HG02970 (cell line): ENCODE data around the gene TPRX1.
"Not testable (repeated sequence)": the region's sequence is repeated elsewhere in the genome, so short reads cannot be mapped to it uniquely, and the experiment has no call there.

Source experiments
- ATAC-seq: cut with Tn5 transposase; IDR thresholded peaks from one replicate; pipeline ENCODE4 v1.9.1; 2021; ENCODE audit warnings: mild to moderate bottlenecking, moderate library complexity, moderate number of reproducible peaks; ENCODE audit not compliant: unreplicated experiment, low FRiP score

TPRX1 gene

GRCh38 chr19:47771291-47771690, 33.1 kb downstream of the TPRX1 start:
- ATAC-seq, result not testable (repeated sequence)

GRCh38 chr19:47769534-47769933, 34.8 kb downstream of the TPRX1 start:
- no peak for ATAC-seq

- no peak for ATAC-seq
These were observed 35.7 kb downstream of the TPRX1 start for GRCh38 chr19:47768604-47769003.

GRCh38 chr19:47767349-47767748, 37.0 kb downstream of the TPRX1 start:
- no peak for ATAC-seq

GRCh38 chr19:47766670-47767069, 37.7 kb downstream of the TPRX1 start:
- ATAC-seq, result no peak

GRCh38 chr19:47766359-47766620, 38.1 kb downstream of the TPRX1 start:
- no peak for ATAC-seq

GRCh38 chr19:47765523-47766358, 38.6 kb downstream of the TPRX1 start:
- no peak for ATAC-seq

GRCh38 chr19:47764705-47765104, 39.6 kb downstream of the TPRX1 start:
- ATAC-seq, result not testable (repeated sequence)

GRCh38 chr19:47762615-47763308, 41.6 kb downstream of the TPRX1 start:
- ATAC-seq, result no peak

- no peak for ATAC-seq
These were observed 42.2 kb downstream of the TPRX1 start for GRCh38 chr19:47762151-47762550.

- no peak for ATAC-seq
These were observed 42.8 kb downstream of the TPRX1 start for GRCh38 chr19:47761566-47761965.

GRCh38 chr19:47760632-47760999, 43.7 kb downstream of the TPRX1 start:
- ATAC-seq, result no peak

- ATAC-seq, result no peak
These were observed 45.9 kb downstream of the TPRX1 start for GRCh38 chr19:47758443-47758804.

- no peak for ATAC-seq
These were observed 46.5 kb downstream of the TPRX1 start for GRCh38 chr19:47757617-47758442.

- ATAC-seq, result no peak
These were observed 47.3 kb downstream of the TPRX1 start for GRCh38 chr19:47756953-47757608.

- no peak for ATAC-seq
These were observed 47.8 kb downstream of the TPRX1 start for GRCh38 chr19:47756627-47756929.

GRCh38 chr19:47755762-47756626, 48.4 kb downstream of the TPRX1 start:
- no peak for ATAC-seq

- ATAC-seq, result no peak
These were observed 49.1 kb downstream of the TPRX1 start for GRCh38 chr19:47755065-47755761.

- no peak for ATAC-seq
These were observed 49.9 kb downstream of the TPRX1 start for GRCh38 chr19:47754206-47755064.
